ENCODE results near the gene RAP1GAP2. TPM values are rescaled to one million over a fixed set of nuclear protein-coding genes. Genes with fewer than 3 reads are reported as not detected.

RAP1GAP2 gene
- total and polyA plus RNA-seq, 2 of the 8 experiments (the other 6 are each of a cell fraction or from before 2014, with no cell fraction given) = 24.0 to 63.8 TPM

DNA sequence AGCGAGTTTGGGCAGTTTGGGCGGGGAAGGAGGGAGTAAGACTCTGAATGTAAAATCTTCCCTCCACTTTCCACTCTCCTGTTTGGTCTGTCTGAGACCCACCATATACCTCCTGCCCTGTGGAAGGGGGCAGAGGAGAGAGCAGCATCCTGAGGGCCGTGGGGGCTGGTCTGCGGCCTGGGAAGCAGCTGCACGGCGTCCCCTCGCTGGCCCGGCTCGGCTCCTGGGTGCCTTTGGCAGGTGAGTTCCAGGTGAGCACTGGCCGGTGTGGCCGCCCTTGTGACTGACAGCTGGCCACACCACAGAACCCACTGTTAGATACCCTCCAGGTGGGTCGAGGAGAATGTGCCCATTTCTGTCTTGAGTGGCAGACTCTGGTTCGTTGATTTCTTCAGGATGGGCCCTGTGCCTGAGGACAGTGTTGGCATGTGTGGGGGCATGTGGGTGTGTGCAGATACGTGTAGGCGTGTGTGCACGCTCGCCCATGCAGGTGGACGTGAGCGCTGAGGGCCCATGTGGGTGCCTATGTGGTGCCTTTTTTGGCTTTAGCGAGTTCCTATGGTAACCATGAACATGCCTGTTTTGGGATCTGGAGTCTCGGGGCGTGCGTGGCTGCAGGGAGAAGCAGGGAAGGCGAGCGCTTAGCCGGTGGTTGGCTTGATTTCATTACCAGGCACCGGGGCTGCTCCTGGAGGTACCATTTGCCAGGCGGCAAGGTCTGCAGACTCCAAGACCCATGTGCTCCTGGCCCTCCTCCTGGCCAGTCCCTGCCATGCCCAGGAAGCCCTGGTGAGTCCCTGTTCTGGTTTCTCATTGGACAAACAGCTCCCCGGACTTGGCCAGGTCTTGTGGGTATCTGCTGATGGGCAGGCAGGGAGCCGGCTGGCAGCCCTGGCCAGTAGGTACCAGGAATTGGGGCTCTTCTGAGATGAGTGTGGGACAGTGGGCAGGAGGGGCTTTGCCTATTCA lies 12.4 kb downstream of the RAP1GAP2 start:
- H3K4me2 ChIP-seq (ENCODE audit: insufficient read depth in 1 of 2, low read depth in 2 of 2, low read length in 2 of 2) = no peak overlapping the region
- H3K23ac ChIP-seq (ENCODE audit: insufficient read length) = no peak overlapping the region
- H3K14ac ChIP-seq (ENCODE audit: insufficient read length) = no peak overlapping the region
- no peak for FAIRE-seq
- no peak overlapping the region; the same call in 1 of the 2 replicates for H3K27ac ChIP-seq (ENCODE audit: low read depth, low read length)
- H3K9me3 ChIP-seq (ENCODE audit: insufficient read depth in 2 of 2, low read depth in 1 of 2, low read length in 1 of 2) = no peaks in the 10 kb centered on the region
- H3K79me1 ChIP-seq (ENCODE audit: low read depth, low read length) = no peaks in the 10 kb centered on the region
- H3K79me2 ChIP-seq (ENCODE audit: control insufficient read depth in 1 of 2, insufficient read depth in 2 of 2, low read length in 2 of 2) = no peaks in the 10 kb centered on the region
- no peak overlapping the region for H2BK20ac ChIP-seq (ENCODE audit: low read length)
- no peak overlapping the region for H4K5ac ChIP-seq (ENCODE audit: insufficient read length, low read depth, low read length)
- no peak overlapping the region for H3K56ac ChIP-seq (replicated peaks; ENCODE audit: insufficient read length, low read depth, low read length)
- H3K36me3 ChIP-seq (ENCODE audit: control insufficient read depth in 2 of 4, insufficient read depth in 4 of 4, low read length in 3 of 4) = no peaks in the 10 kb centered on the region
- peaks cover 0 to 2% of the 10 kb centered on the region in 2 experiments for H4K20me1 ChIP-seq (replicated peaks in 1 of 2; ENCODE audit: control insufficient read depth in 1 of 2, insufficient read depth in 2 of 2, low read length in 2 of 2)
- WGBS, 2 experiments (ENCODE audit: extremely low coverage in 1 of 2, insufficient coverage in 1 of 2, insufficient read length in 1 of 2, insufficient replicate concordance in 2 of 2, low coverage in 1 of 2, low lambda C conversion rate in 2 of 2, missing lambda C conversion rate in 1 of 2) = 93% methylated on average over 30 of the region's 30 CpGs; no CpG with 5 or more reads in 1 of the 2 experiments
- ChIA-PET CTCF (ENCODE audit: partially characterized antibody) (interaction anchor here (0.6 to 2.0 kb wide), 6 partner anchors 10 to 67 kb away, joined by 3 to 7 read pairs (median 6); no protein-coding TSS in a partner anchor), POLR2A (ENCODE audit: partially characterized antibody) (interaction anchor here (0.6 to 1.3 kb wide), 2 partner anchors 14 to 891 kb away, joined by 3 to 4 read pairs; no protein-coding TSS in a partner anchor)
- H3K4me3 ChIP-seq (ENCODE audit: extremely low read depth in 1 of 4, insufficient read depth in 2 of 4, low read depth in 3 of 4, low read length in 4 of 4) = no peak overlapping the region
- H3K23me2 ChIP-seq (ENCODE audit: low read depth, low read length) = no peaks in the 10 kb centered on the region
- no peaks in the 10 kb centered on the region for H3K27me3 ChIP-seq (replicated peaks in 1 of 4; ENCODE audit: control insufficient read depth in 3 of 4, extremely low read depth in 1 of 4, insufficient read depth in 3 of 4, low read length in 3 of 4)
- H3K9ac ChIP-seq (replicated peaks in 1 of 4; ENCODE audit: extremely low read depth in 1 of 4, low read depth in 3 of 4, low read length in 3 of 4) = no peak overlapping the region
- H2AFZ ChIP-seq (ENCODE audit: low read length) = no peak overlapping the region
- H2BK5ac ChIP-seq (ENCODE audit: low read depth, low read length) = no peak overlapping the region
- H2BK15ac ChIP-seq (ENCODE audit: low read length) = no peak overlapping the region; the same call in 1 of the 2 replicates
- no peak overlapping the region for H2BK12ac ChIP-seq (ENCODE audit: low read depth, low read length)
- DNase-seq (ENCODE audit: low read depth in 1 of 2, low spot score in 2 of 2) = no peak
- H4K8ac ChIP-seq (ENCODE audit: extremely low read depth, insufficient read depth, low read length) = peak overlapping the region; percentile 51; the same call in 1 of the 2 replicates
- no peak overlapping the region for H3K4ac ChIP-seq (replicated peaks; ENCODE audit: insufficient read length, low read depth, low read length)
- H2BK120ac ChIP-seq (replicated peaks; ENCODE audit: low read depth, low read length) = no peak overlapping the region
- no peak overlapping the region for H4K91ac ChIP-seq (replicated peaks; ENCODE audit: insufficient read length, low read length)
- no peaks in the 10 kb centered on the region; a peak in 1 of 7 replicates for H3K4me1 ChIP-seq (replicated peaks in 1 of 4; ENCODE audit: control insufficient read depth in 3 of 4, insufficient read depth in 4 of 4, low read length in 3 of 4)
- no peak overlapping the region for H2AK5ac ChIP-seq (ENCODE audit: low read depth, low read length)
- no peak for TF ChIP-seq SP2 (IDR thresholded peaks at IDR 0.05; ENCODE audit: low read length)
- no peak for TF ChIP-seq YY1 (IDR thresholded peaks at IDR 0.05; ENCODE audit: low read depth, low read length)
- TF ChIP-seq, protein P1, sequence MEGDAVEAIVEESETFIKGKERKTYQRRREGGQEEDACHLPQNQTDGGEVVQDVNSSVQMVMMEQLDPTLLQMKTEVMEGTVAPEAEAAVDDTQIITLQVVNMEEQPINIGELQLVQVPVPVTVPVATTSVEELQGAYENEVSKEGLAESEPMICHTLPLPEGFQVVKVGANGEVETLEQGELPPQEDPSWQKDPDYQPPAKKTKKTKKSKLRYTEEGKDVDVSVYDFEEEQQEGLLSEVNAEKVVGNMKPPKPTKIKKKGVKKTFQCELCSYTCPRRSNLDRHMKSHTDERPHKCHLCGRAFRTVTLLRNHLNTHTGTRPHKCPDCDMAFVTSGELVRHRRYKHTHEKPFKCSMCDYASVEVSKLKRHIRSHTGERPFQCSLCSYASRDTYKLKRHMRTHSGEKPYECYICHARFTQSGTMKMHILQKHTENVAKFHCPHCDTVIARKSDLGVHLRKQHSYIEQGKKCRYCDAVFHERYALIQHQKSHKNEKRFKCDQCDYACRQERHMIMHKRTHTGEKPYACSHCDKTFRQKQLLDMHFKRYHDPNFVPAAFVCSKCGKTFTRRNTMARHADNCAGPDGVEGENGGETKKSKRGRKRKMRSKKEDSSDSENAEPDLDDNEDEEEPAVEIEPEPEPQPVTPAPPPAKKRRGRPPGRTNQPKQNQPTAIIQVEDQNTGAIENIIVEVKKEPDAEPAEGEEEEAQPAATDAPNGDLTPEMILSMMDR (IDR thresholded peaks at IDR 0.05; ENCODE audit: control extremely low read depth in 1 of 3, insufficient read depth in 1 of 3, low read depth in 1 of 3, low read length in 3 of 3) = no peak
- H3K18ac ChIP-seq (ENCODE audit: extremely low read depth, low read length) = no peak overlapping the region; the same call in 1 of the 2 replicates
